HUES6 (cell line): Measurements from ENCODE around the gene RAF1.

ENCODE experiments used
- H3K27ac ChIP-seq: 2 replicates; pipeline ENCODE4 v1.7.0; 2013; ENCODE audit warnings: low read depth, mild to moderate bottlenecking, low read length, inconsistent platforms
- H3K27me3 ChIP-seq: 2 replicates; pipeline ENCODE4 v1.6.1; 2013; ENCODE audit warnings: low read length; ENCODE audit not compliant: control insufficient read depth, insufficient read depth
- H3K36me3 ChIP-seq: 2 replicates; pipeline ENCODE4 v1.6.1; 2013; ENCODE audit warnings: low read length; ENCODE audit not compliant: control insufficient read depth, insufficient read depth
- H3K4me1 ChIP-seq: 2 replicates; pipeline ENCODE4 v1.6.1; 2013; ENCODE audit warnings: low read length; ENCODE audit not compliant: control insufficient read depth, insufficient read depth
- H3K4me3 ChIP-seq: 2 replicates; pipeline ENCODE4 v1.5.1; 2013; ENCODE audit warnings: low read depth, low read length
- H3K9ac ChIP-seq: one replicate; pipeline ENCODE4 v1.6.1; 2013; ENCODE audit warnings: mild to moderate bottlenecking, low read length
- H3K9me3 ChIP-seq: 2 replicates; pipeline ENCODE4 v1.6.1; 2013; ENCODE audit warnings: low read depth, low read length; ENCODE audit not compliant: control insufficient read depth, insufficient read depth

RAF1 gene

GRCh38 chr3:12620305-12620704, 43.6 kb downstream of the RAF1 start:
- Histone ChIP-seq H3K4me3 (no peak overlapping the region), H3K4me1 (no peaks in the 10 kb centered on the region), H3K36me3 (peaks cover 30% of the 10 kb centered on the region), H3K9me3 (no peaks in the 10 kb centered on the region), H3K27ac (no peak overlapping the region), H3K9ac (no peak overlapping the region), H3K27me3 (no peaks in the 10 kb centered on the region)

- no peak overlapping the region for H3K9ac ChIP-seq
- H3K27me3 ChIP-seq, result no peaks in the 10 kb centered on the region
- no peak overlapping the region for H3K27ac ChIP-seq
- H3K36me3 ChIP-seq, result peaks cover 40% of the 10 kb centered on the region
- no peak overlapping the region for H3K4me3 ChIP-seq
- H3K9me3 ChIP-seq, result no peaks in the 10 kb centered on the region
- peaks cover 8% of the 10 kb centered on the region; the same call in 1 of the 2 replicates for H3K4me1 ChIP-seq
These were observed 45.5 kb downstream of the RAF1 start for GRCh38 chr3:12618426-12618825.

- peaks cover 10% of the 10 kb centered on the region; the same call in 1 of the 2 replicates for H3K4me1 ChIP-seq
- H3K36me3 ChIP-seq, result peaks cover 60% of the 10 kb centered on the region
- no peak overlapping the region for H3K4me3 ChIP-seq
- H3K27ac ChIP-seq, result no peak overlapping the region
- H3K27me3 ChIP-seq, result no peaks in the 10 kb centered on the region
- no peak overlapping the region for H3K9ac ChIP-seq
- H3K9me3 ChIP-seq, result no peaks in the 10 kb centered on the region
These were observed 48.7 kb downstream of the RAF1 start for GRCh38 chr3:12615266-12615665.

- Histone ChIP-seq H3K4me1 (peaks cover 10% of the 10 kb centered on the region; the same call in 1 of the 2 replicates), H3K27ac (no peak overlapping the region), H3K4me3 (no peak overlapping the region), H3K27me3 (no peaks in the 10 kb centered on the region), H3K9me3 (no peaks in the 10 kb centered on the region), H3K9ac (no peak overlapping the region), H3K36me3 (peaks cover 70% of the 10 kb centered on the region)
These were observed 50.7 kb downstream of the RAF1 start for GRCh38 chr3:12613250-12613649.

GRCh38 chr3:12612514-12613226, 51.2 kb downstream of the RAF1 start:
- Histone ChIP-seq H3K27ac (no peak overlapping the region), H3K36me3 (peaks cover 71% of the 10 kb centered on the region), H3K4me3 (no peak overlapping the region)

GRCh38 chr3:12611117-12611516, 52.8 kb downstream of the RAF1 start:
- no peaks in the 10 kb centered on the region for H3K9me3 ChIP-seq

More at GRCh38 chr3:12612514-12613226, 51.2 kb downstream of the RAF1 start:
- H3K9ac ChIP-seq, result no peak overlapping the region
- no peaks in the 10 kb centered on the region for H3K9me3 ChIP-seq
- H3K27me3 ChIP-seq, result no peaks in the 10 kb centered on the region
- H3K4me1 ChIP-seq, result peaks cover 10% of the 10 kb centered on the region; the same call in 1 of the 2 replicates

GRCh38 chr3:12608376-12608775, 55.5 kb downstream of the RAF1 start:
- H3K27ac ChIP-seq, result no peak overlapping the region
- peaks cover 1% of the 10 kb centered on the region; the same call in 1 of the 2 replicates for H3K4me1 ChIP-seq
- H3K27me3 ChIP-seq, result no peaks in the 10 kb centered on the region
- no peak overlapping the region for H3K4me3 ChIP-seq
- H3K9ac ChIP-seq, result no peak overlapping the region
- no peaks in the 10 kb centered on the region for H3K9me3 ChIP-seq
- peaks cover 75% of the 10 kb centered on the region for H3K36me3 ChIP-seq

More at GRCh38 chr3:12611117-12611516, 52.8 kb downstream of the RAF1 start:
- H3K27ac ChIP-seq, result no peak overlapping the region
- H3K4me3 ChIP-seq, result no peak overlapping the region
- no peak overlapping the region for H3K9ac ChIP-seq
- peaks cover 66% of the 10 kb centered on the region for H3K36me3 ChIP-seq
- no peaks in the 10 kb centered on the region for H3K27me3 ChIP-seq
- peaks cover 10% of the 10 kb centered on the region; the same call in 1 of the 2 replicates for H3K4me1 ChIP-seq

GRCh38 chr3:12603969-12604368, 59.9 kb downstream of the RAF1 start:
- Histone ChIP-seq H3K4me1 (no peaks in the 10 kb centered on the region), H3K27ac (no peak overlapping the region), H3K36me3 (peaks cover 89% of the 10 kb centered on the region), H3K4me3 (no peak overlapping the region), H3K27me3 (no peaks in the 10 kb centered on the region), H3K9me3 (no peaks in the 10 kb centered on the region), H3K9ac (no peak overlapping the region)

- no peak overlapping the region for H3K27ac ChIP-seq
- H3K27me3 ChIP-seq, result no peaks in the 10 kb centered on the region
- H3K4me3 ChIP-seq, result no peak overlapping the region
- no peaks in the 10 kb centered on the region for H3K9me3 ChIP-seq
- peaks cover 92% of the 10 kb centered on the region for H3K36me3 ChIP-seq
- H3K9ac ChIP-seq, result no peak overlapping the region
- H3K4me1 ChIP-seq, result no peaks in the 10 kb centered on the region
These were observed 62.8 kb downstream of the RAF1 start for GRCh38 chr3:12601072-12601471.

- no peak overlapping the region for H3K27ac ChIP-seq
- peaks cover 94% of the 10 kb centered on the region for H3K36me3 ChIP-seq
- no peaks in the 10 kb centered on the region for H3K9me3 ChIP-seq
- H3K9ac ChIP-seq, result no peak overlapping the region
- H3K4me1 ChIP-seq, result no peaks in the 10 kb centered on the region
- H3K4me3 ChIP-seq, result no peak overlapping the region
- H3K27me3 ChIP-seq, result no peaks in the 10 kb centered on the region
These were observed 65.0 kb downstream of the RAF1 start for GRCh38 chr3:12598890-12599289.

- H3K4me3 ChIP-seq, result no peak overlapping the region
- H3K36me3 ChIP-seq, result peaks cover 86% of the 10 kb centered on the region
These were observed 70.4 kb downstream of the RAF1 start for GRCh38 chr3:12593473-12593872.

More at GRCh38 chr3:12593473-12593872, 70.4 kb downstream of the RAF1 start:
- no peak overlapping the region for H3K27ac ChIP-seq
- no peak overlapping the region for H3K9ac ChIP-seq
- no peaks in the 10 kb centered on the region for H3K27me3 ChIP-seq
- H3K4me1 ChIP-seq, result no peaks in the 10 kb centered on the region; the same call in 1 of the 2 replicates
- H3K9me3 ChIP-seq, result no peaks in the 10 kb centered on the region
